AG04450 (cell line): ENCODE measurements around the gene KCNMA1. TPM values are rescaled to one million over a fixed set of nuclear protein-coding genes. Genes with fewer than 3 reads are reported as not detected.

Experiments used
- CTCF ChIA-PET: fragments of 300-600, 350-600 bp; formaldehyde crosslinking; extraction: SDS; loops from one replicate; lab custom pipeline; 2022; ENCODE audit warnings: antibody characterized with exemption, inconsistent platforms; lab: Charles Lee
- POLR2A ChIA-PET: fragments of 350-600 bp; formaldehyde crosslinking; extraction: SDS; loops from one replicate; lab custom pipeline; 2021; ENCODE audit warnings: antibody characterized with exemption, inconsistent platforms; lab: Yijun Ruan, JAX
- DNase-seq: peaks from one replicate; pipeline ENCODE4 v3.0.0-alpha.2; 2011; ENCODE audit warnings: low read depth, low spot score
- H3K27ac ChIP-seq: one replicate; pipeline ENCODE4 v1.5.1; 2012; ENCODE audit warnings: low read depth, low read length, control low read depth
- H3K27me3 ChIP-seq: one replicate; pipeline ENCODE4 v1.6.0; 2012; ENCODE audit warnings: low read length; ENCODE audit not compliant: control insufficient read depth, insufficient read depth
- H3K4me3 ChIP-seq: 2 replicates; pipeline ENCODE4 v1.5.1; 2011; ENCODE audit warnings: mild to moderate bottlenecking, low read depth, low read length, control low read depth
- H3K9me3 ChIP-seq: 2 replicates; pipeline ENCODE4 v1.5.1; 2012; ENCODE audit warnings: low read length; ENCODE audit not compliant: control insufficient read depth, insufficient read depth
- CTCF ChIP-seq: IDR thresholded peaks from 2 replicates; pipeline ENCODE4 v1.5.1; 2011; ENCODE audit warnings: low read depth, low read length, control low read depth, inconsistent platforms
- polyA plus RNA-seq: library from polyadenylated mRNA; depleted of rRNA; stranded (reverse); fragments of >200 nt; gene quantifications from 2 replicates; pipeline ENCODE4 v1.2.3, GENCODE V29; 2011

The KCNMA1 gene
- polyA plus RNA-seq, 1 experiment, result 58.8 TPM

- Histone ChIP-seq H3K27me3 (no peaks in the 10 kb centered on the region), H3K9me3 (peaks cover 6% of the 10 kb centered on the region; the same call in 1 of the 2 replicates), H3K4me3 (no peak overlapping the region), H3K27ac (peak overlapping the region; percentile 53)
- ChIA-PET CTCF (no interaction called here), POLR2A (interaction anchor here (0.5 to 1.3 kb wide), 3 partner anchors 15 to 387 kb away, joined by 3 to 6 read pairs (median 5); no protein-coding TSS in a partner anchor)
- no peak for TF ChIP-seq CTCF
- no peak for DNase-seq
Observed at GRCh38 chr10:77305650-77306632, 331.7 kb downstream of the KCNMA1 start.

GRCh38 chr10:77304192-77304591, 333.4 kb downstream of the KCNMA1 start:
- Histone ChIP-seq H3K9me3 (peaks cover 6% of the 10 kb centered on the region; the same call in 1 of the 2 replicates), H3K4me3 (no peak overlapping the region), H3K27ac (no peak overlapping the region), H3K27me3 (no peaks in the 10 kb centered on the region)
- no peak for DNase-seq
- no peak for TF ChIP-seq CTCF
- POLR2A ChIA-PET, result no interaction called here
- CTCF ChIA-PET, result no interaction called here

- CTCF ChIA-PET, result interaction anchor here (1.0 kb wide), 1 partner anchor 342 kb away, joined by 4 read pairs; no protein-coding TSS in a partner anchor
- POLR2A ChIA-PET, result interaction anchor here (1.1 to 1.3 kb wide), 2 partner anchors 11 to 20 kb away, joined by 3 to 8 read pairs; no protein-coding TSS in a partner anchor
- Histone ChIP-seq H3K9me3 (peaks cover 6% of the 10 kb centered on the region; the same call in 1 of the 2 replicates), H3K27ac (no peak overlapping the region), H3K4me3 (no peak overlapping the region), H3K27me3 (no peaks in the 10 kb centered on the region)
- TF ChIP-seq CTCF, result no peak
- peak; percentile 24 for DNase-seq
Observed at GRCh38 chr10:77301305-77301730, 336.3 kb downstream of the KCNMA1 start.

- CTCF ChIA-PET, result interaction anchor here (1.0 kb wide), 1 partner anchor 126 kb away, joined by 3 read pairs; no protein-coding TSS in a partner anchor
- H3K9me3 ChIP-seq, result peaks cover 6% of the 10 kb centered on the region; the same call in 1 of the 2 replicates
- H3K4me3 ChIP-seq, result no peak overlapping the region
- TF ChIP-seq CTCF, result no peak
- H3K27ac ChIP-seq, result peak overlapping the region; percentile 63
- POLR2A ChIA-PET, result interaction anchor here (1.1 to 1.3 kb wide), 2 partner anchors 10 to 20 kb away, joined by 3 to 8 read pairs; no protein-coding TSS in a partner anchor
- DNase-seq, result no peak
- H3K27me3 ChIP-seq, result no peaks in the 10 kb centered on the region
Observed at GRCh38 chr10:77300682-77301302, 336.8 kb downstream of the KCNMA1 start.
